ENCODE data around the gene ISM1. TPM values are rescaled to one million over a fixed set of nuclear protein-coding genes. Genes with fewer than 3 reads are reported as not detected.

The ISM1 gene
- total RNA-seq, 1 experiment from 2014 or later, result 0.20 TPM

DNA sequence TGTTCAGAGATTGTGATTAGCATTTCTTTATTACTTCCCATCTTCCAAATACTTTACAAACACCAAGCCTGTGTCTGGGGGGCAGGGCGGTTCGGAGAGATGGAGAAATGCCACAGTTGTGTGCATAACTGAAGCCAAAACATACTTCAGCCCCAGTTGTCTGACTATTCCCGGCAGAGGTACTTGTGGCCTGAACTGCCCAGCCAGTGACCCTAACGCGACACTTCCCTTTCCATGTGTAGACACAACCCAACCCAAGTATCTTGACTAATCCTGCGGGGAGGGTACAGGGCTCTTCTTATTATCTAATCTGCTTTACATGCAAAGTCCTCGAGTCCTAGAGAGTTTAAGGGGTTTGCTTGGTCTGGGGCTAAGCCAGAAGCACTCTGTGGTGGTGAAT is 46.2 kb downstream of the ISM1 start:
- no peaks in the 10 kb centered on the region for H3K79me2 ChIP-seq (ENCODE audit: insufficient read depth, low read length)
- H4K20me1 ChIP-seq (ENCODE audit: control insufficient read depth, insufficient read depth, insufficient read length), result no peaks in the 10 kb centered on the region
- H4K91ac ChIP-seq (ENCODE audit: insufficient read length, low read depth, low read length), result no peak overlapping the region
- H3K14ac ChIP-seq (ENCODE audit: insufficient read depth, low read length), result no peak overlapping the region
- TF ChIP-seq, protein P1, sequence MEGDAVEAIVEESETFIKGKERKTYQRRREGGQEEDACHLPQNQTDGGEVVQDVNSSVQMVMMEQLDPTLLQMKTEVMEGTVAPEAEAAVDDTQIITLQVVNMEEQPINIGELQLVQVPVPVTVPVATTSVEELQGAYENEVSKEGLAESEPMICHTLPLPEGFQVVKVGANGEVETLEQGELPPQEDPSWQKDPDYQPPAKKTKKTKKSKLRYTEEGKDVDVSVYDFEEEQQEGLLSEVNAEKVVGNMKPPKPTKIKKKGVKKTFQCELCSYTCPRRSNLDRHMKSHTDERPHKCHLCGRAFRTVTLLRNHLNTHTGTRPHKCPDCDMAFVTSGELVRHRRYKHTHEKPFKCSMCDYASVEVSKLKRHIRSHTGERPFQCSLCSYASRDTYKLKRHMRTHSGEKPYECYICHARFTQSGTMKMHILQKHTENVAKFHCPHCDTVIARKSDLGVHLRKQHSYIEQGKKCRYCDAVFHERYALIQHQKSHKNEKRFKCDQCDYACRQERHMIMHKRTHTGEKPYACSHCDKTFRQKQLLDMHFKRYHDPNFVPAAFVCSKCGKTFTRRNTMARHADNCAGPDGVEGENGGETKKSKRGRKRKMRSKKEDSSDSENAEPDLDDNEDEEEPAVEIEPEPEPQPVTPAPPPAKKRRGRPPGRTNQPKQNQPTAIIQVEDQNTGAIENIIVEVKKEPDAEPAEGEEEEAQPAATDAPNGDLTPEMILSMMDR (conservative IDR thresholded peaks at IDR 0.05), result no peak
- H3K36me3 Mint-ChIP-seq (ENCODE audit: insufficient read depth in 1 of 3, low read depth in 3 of 3), result no peaks in the 10 kb centered on the region
- H2BK12ac ChIP-seq (ENCODE audit: insufficient read length, low read depth, low read length), result no peak overlapping the region
- no peak overlapping the region for H3K9ac ChIP-seq (ENCODE audit: extremely low read depth, insufficient read length, low read length)
- no peak overlapping the region for H3K27ac ChIP-seq (ENCODE audit: insufficient read length, low read depth, low read length)
- H3K4me1 Mint-ChIP-seq, result no peaks in the 10 kb centered on the region
- no peak for DNase-seq
- no peak overlapping the region for H3K4me3 Mint-ChIP-seq
- no peak overlapping the region for H3K27ac Mint-ChIP-seq
- H2BK20ac ChIP-seq (ENCODE audit: low read depth, low read length, poor library complexity, severe bottlenecking), result no peak overlapping the region
- H3K9me3 Mint-ChIP-seq, result no peaks in the 10 kb centered on the region
- H4K5ac ChIP-seq (ENCODE audit: insufficient read length, low read depth, low read length), result no peak overlapping the region
- no peak overlapping the region for H3T11ph ChIP-seq (ENCODE audit: low read length)
- H3K4me1 ChIP-seq (ENCODE audit: insufficient read depth, low read length), result no peaks in the 10 kb centered on the region
- no peak overlapping the region for H4K8ac ChIP-seq (replicated peaks; ENCODE audit: insufficient read length, low read depth, low read length)
- H3K4me2 ChIP-seq (ENCODE audit: insufficient read depth, insufficient read length, low read length), result no peak overlapping the region
- H3K27me3 ChIP-seq (ENCODE audit: insufficient read depth, low read length), result no peaks in the 10 kb centered on the region
- no peaks in the 10 kb centered on the region for H3K9me3 ChIP-seq (ENCODE audit: control insufficient read depth, low read depth, low read length)
- no peak overlapping the region for H3K23ac ChIP-seq (ENCODE audit: insufficient read length, low read depth, low read length)
- H3K56ac ChIP-seq (ENCODE audit: insufficient read length, low read depth, low read length), result no peak overlapping the region
- no peaks in the 10 kb centered on the region for H3K23me2 ChIP-seq (ENCODE audit: insufficient read length, low read depth, low read length, poor library complexity, severe bottlenecking)
- H2BK5ac ChIP-seq (ENCODE audit: insufficient read length, low read length), result no peak overlapping the region
- H3K27me3 Mint-ChIP-seq (ENCODE audit: low read depth), result peaks cover 15% of the 10 kb centered on the region
- H2BK15ac ChIP-seq (ENCODE audit: low read depth, low read length), result no peak overlapping the region
- H2BK120ac ChIP-seq (ENCODE audit: low read depth, low read length, poor library complexity, severe bottlenecking), result no peak overlapping the region
- no CpG with 5 or more reads among the region's 7 CpGs for WGBS (ENCODE audit: extremely low coverage, insufficient read length, low lambda C conversion rate)
- no peak overlapping the region for H2AK5ac ChIP-seq (ENCODE audit: insufficient read length, low read length)
- no peak overlapping the region for H2AFZ ChIP-seq (ENCODE audit: low read length)
- no peak overlapping the region for H3K18ac ChIP-seq (ENCODE audit: insufficient read length, low read depth, low read length)
- H3K4ac ChIP-seq (ENCODE audit: low read depth, low read length), result no peak overlapping the region
- H3K79me1 ChIP-seq (ENCODE audit: insufficient read depth, low read depth, low read length, poor library complexity, severe bottlenecking), result no peaks in the 10 kb centered on the region

All from H9 (cell line).